Measurements from ENCODE around the gene DUS1L.

Gene DUS1L

DNA sequence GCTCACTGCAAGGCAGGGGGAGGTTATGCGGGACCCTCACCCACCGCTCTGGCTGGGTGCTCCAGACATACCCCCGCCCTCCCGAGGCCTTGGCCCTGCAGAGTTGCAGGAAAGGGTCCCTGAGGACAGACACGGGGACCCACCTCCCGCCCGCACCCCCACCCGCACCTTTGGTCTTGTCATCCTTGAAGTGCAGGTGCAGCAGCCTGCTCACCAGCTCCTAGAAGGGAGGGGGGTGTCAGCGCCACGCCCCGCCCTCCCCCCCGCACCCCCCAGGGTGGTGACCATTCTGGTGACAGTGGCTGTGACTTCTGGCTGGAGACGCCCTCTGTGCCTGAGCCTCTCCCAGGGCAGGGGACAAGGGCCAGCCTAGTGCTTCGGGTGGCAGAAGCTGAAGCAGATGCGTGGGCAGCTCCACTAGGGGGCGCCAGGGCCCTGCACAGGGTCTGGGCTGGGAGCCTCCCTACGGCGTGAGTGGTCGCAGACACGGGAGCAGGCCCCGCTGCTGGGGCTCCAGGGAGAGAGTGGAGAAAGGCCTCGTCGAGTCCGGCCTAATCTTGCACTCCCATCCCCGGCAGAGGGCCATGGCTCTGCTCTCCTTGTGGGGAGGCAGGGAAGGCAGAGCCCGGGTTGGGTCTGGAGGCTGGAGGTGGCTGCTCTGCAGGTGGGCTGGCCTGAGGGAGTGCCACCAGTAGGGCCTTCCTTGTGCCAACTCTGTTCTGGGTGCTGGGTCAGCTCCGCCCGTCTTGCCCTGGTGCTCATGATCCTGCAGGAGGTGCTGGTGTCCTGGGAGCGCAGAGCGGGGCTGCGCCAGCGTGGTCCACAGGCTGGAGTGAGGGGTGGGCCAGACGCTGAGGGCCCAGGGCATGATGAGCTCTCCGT is 45.7 kb downstream of the DUS1L start:
- peaks cover 39% of the 10 kb centered on the region for H3K79me2 ChIP-seq (ENCODE audit: low read length)
- H3K9me2 ChIP-seq (replicated peaks; ENCODE audit: insufficient read depth, low read length): no peaks in the 10 kb centered on the region
- peak; percentile 46 for DNase-seq
- no peak overlapping the region for H3K4me2 ChIP-seq (ENCODE audit: low read depth, low read length)
- no peak overlapping the region for H3K9ac ChIP-seq (ENCODE audit: low read length)
- H4K20me1 ChIP-seq (ENCODE audit: insufficient read depth, low read length): no peaks in the 10 kb centered on the region
- H3K27ac ChIP-seq (ENCODE audit: low read length): no peak overlapping the region
- peaks cover 13% of the 10 kb centered on the region for H3F3A ChIP-seq (ENCODE audit: insufficient read depth, low read length)
- H3K36me3 ChIP-seq (replicated peaks; ENCODE audit: insufficient read depth, low read length): no peaks in the 10 kb centered on the region
- H3K9me3 ChIP-seq (replicated peaks; ENCODE audit: insufficient read depth, low read length): no peaks in the 10 kb centered on the region
- no peak overlapping the region for H3K4me3 ChIP-seq (ENCODE audit: low read length)
- H3K4me1 ChIP-seq (ENCODE audit: low read length): peaks cover 9% of the 10 kb centered on the region
- TF ChIP-seq EZH2 (optimal IDR thresholded peaks at IDR 0.05; ENCODE audit: low read depth, low read length) (no peak), EZH2phosphoT487 (IDR thresholded peaks at IDR 0.05; ENCODE audit: low read length) (no peak)
- TF ChIP-seq, protein P1, sequence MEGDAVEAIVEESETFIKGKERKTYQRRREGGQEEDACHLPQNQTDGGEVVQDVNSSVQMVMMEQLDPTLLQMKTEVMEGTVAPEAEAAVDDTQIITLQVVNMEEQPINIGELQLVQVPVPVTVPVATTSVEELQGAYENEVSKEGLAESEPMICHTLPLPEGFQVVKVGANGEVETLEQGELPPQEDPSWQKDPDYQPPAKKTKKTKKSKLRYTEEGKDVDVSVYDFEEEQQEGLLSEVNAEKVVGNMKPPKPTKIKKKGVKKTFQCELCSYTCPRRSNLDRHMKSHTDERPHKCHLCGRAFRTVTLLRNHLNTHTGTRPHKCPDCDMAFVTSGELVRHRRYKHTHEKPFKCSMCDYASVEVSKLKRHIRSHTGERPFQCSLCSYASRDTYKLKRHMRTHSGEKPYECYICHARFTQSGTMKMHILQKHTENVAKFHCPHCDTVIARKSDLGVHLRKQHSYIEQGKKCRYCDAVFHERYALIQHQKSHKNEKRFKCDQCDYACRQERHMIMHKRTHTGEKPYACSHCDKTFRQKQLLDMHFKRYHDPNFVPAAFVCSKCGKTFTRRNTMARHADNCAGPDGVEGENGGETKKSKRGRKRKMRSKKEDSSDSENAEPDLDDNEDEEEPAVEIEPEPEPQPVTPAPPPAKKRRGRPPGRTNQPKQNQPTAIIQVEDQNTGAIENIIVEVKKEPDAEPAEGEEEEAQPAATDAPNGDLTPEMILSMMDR (IDR thresholded peaks at IDR 0.05; ENCODE audit: low read length): peak; percentile 77
- no peak overlapping the region for H2AFZ ChIP-seq (ENCODE audit: low read length)
- no peaks in the 10 kb centered on the region for H3K27me3 ChIP-seq (replicated peaks; ENCODE audit: insufficient read depth, low read length)

DNA sequence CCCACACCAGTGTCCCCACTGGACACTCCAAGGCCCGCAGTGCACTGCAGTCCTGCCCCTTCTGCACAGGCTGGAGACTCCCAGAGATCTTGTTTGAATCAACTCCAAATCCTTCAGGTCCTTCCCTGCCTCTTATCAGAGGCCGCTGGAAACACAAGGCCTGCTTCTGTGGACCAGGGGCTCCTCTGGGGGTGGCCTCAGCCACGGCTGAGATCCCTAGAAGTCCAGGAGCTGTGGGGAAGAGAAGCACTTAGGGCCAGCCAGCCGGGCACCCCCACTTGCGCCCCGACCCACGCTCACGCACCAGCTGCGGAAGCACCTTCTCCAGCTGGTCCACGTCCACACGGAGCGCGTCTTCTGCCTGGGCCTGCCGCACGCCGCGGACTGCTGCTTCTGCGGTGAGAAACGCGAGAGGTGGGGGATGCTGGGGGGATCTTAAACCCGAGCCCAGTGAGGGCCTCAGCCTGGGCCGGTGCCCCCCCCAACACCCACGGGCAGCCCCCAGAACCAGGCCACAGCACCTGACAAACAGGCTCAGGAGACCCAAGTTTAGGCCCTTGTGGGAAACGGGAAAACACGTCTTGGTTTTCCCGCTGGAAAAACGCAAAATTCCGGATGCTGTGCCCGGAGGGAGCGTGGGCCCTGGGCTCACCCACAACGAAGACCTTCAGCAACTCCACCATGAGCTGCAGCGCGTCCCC is 46.5 kb downstream of the DUS1L start:
- Histone ChIP-seq H3K4me2 (ENCODE audit: low read depth, low read length) (no peak overlapping the region), H3F3A (ENCODE audit: insufficient read depth, low read length) (peaks cover 13% of the 10 kb centered on the region), H3K36me3 (replicated peaks; ENCODE audit: insufficient read depth, low read length) (no peaks in the 10 kb centered on the region), H2AFZ (ENCODE audit: low read length) (no peak overlapping the region), H3K9me2 (replicated peaks; ENCODE audit: insufficient read depth, low read length) (no peaks in the 10 kb centered on the region), H3K79me2 (ENCODE audit: low read length) (peaks cover 33% of the 10 kb centered on the region), H3K4me3 (ENCODE audit: low read length) (no peak overlapping the region), H3K27ac (ENCODE audit: low read length) (no peak overlapping the region), H3K9me3 (replicated peaks; ENCODE audit: insufficient read depth, low read length) (no peaks in the 10 kb centered on the region), H3K4me1 (ENCODE audit: low read length) (peaks cover 6% of the 10 kb centered on the region), H3K9ac (ENCODE audit: low read length) (no peak overlapping the region), H3K27me3 (replicated peaks; ENCODE audit: insufficient read depth, low read length) (no peaks in the 10 kb centered on the region), H4K20me1 (ENCODE audit: insufficient read depth, low read length) (no peaks in the 10 kb centered on the region)
- no peak for DNase-seq
- TF ChIP-seq EZH2 (optimal IDR thresholded peaks at IDR 0.05; ENCODE audit: low read depth, low read length): no peak
- no peak for TF ChIP-seq EZH2phosphoT487 (IDR thresholded peaks at IDR 0.05; ENCODE audit: low read length)
- TF ChIP-seq, protein P1 (IDR thresholded peaks at IDR 0.05; ENCODE audit: low read length): no peak

DNA sequence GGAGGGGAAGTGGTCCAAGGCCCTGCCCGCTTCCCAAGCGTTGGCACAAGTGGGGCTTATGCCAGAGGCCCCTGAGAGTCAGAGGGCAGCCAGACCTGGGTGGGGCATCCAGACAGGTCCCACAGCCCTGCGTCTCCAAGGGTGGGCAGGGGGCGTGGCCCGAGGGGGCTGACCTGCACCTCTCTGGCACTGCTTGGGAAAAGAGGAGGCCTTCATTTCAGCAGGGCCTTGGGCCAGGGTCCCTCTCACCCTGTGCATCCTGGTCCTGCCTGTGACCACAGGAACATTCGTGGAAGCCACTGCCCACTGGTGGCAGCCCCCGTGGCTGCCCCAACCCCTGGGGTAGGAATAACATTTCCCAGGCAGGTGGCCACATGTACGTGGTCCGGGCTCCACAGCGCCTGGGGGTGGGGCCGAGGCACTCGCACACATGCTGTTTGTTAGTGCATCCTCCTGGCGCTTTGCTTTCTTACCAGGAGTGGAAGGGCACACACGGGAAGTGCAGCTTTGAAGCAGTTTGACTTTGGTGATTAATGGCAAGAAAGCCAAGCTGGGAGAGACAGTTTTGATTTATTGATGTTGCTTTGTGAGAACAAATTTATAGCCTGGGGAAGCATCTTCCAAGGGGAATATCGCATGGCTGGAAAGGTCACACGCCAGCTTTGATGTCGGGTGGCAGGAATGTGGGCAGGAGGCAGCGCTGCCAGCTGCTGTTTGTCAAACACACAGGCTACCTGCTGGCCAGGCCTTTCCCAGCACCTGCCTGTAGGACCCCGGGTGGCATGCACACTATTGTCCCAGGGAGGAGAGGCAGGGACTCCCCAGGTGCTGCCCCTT is 47.2 kb downstream of the DUS1L start:
- Histone ChIP-seq H3K4me1 (ENCODE audit: low read length) (0 out of 2 replicates have a peak, but pooled peaks cover 3% of the 10 kb centered on the region), H3K9me2 (replicated peaks; ENCODE audit: insufficient read depth, low read length) (no peaks in the 10 kb centered on the region), H3K4me3 (ENCODE audit: low read length) (no peak overlapping the region), H3K4me2 (ENCODE audit: low read depth, low read length) (no peak overlapping the region), H3K79me2 (ENCODE audit: low read length) (peaks cover 27% of the 10 kb centered on the region), H3K27ac (ENCODE audit: low read length) (no peak overlapping the region), H4K20me1 (ENCODE audit: insufficient read depth, low read length) (no peaks in the 10 kb centered on the region), H2AFZ (ENCODE audit: low read length) (no peak overlapping the region), H3K9ac (ENCODE audit: low read length) (no peak overlapping the region), H3F3A (ENCODE audit: insufficient read depth, low read length) (peaks cover 13% of the 10 kb centered on the region), H3K27me3 (replicated peaks; ENCODE audit: insufficient read depth, low read length) (no peaks in the 10 kb centered on the region), H3K36me3 (replicated peaks; ENCODE audit: insufficient read depth, low read length) (no peaks in the 10 kb centered on the region), H3K9me3 (replicated peaks; ENCODE audit: insufficient read depth, low read length) (no peaks in the 10 kb centered on the region)
- TF ChIP-seq, protein P1 (IDR thresholded peaks at IDR 0.05; ENCODE audit: low read length): no peak
- TF ChIP-seq EZH2 (optimal IDR thresholded peaks at IDR 0.05; ENCODE audit: low read depth, low read length): no peak
- no peak for TF ChIP-seq EZH2phosphoT487 (IDR thresholded peaks at IDR 0.05; ENCODE audit: low read length)
- DNase-seq: no peak
